Measurements from ENCODE around the gene SLC24A3.
A peak's percentile ranks its signal among the peaks of the same experiment; 100 is the strongest.

Gene SLC24A3

DNA sequence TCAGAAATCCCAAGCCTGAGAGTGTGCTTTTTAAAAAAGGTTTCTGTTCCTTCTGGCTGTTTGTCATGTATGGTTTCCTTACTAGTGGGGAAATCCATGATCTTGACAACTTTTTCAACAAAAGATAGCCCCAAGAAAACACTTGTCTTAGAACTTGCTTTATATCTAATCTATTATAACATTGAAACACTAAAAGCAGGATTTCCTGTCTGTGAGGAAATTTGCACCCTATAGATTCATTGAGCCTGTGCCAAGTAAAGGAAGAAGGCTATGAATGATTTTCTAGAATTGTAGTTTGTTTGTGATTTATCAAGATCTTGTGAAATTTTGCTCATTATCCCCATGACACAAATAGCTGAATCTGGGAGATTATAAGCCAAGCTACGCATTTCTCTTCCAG, 307.0 kb downstream of the SLC24A3 start:
- no peak for DNase-seq

DNA sequence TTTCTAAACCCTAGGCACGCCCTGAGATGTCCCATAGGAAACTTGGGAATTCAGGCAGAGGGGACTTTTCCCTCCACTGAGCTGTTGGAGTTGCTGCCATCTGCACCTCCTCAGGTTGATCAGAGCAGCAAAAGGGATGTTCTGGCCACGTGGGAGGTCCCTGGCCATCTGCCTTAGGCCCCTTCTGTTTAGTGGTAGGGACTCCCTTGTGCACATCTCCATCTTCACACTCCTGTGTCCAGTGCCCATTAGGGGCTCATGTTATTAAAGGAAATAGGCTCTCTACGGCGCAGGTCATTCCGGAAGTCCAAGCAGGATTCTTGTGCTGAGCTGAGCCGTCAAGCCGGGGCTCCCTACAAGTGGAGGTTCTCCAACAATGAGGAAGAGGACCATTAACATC, 307.8 kb downstream of the SLC24A3 start:
- no peak for DNase-seq

GRCh38 chr20:19522071-19522801, 309.8 kb downstream of the SLC24A3 start:
- no peak for DNase-seq

- no peak for DNase-seq
Observed at GRCh38 chr20:19522836-19523590, 310.6 kb downstream of the SLC24A3 start.

DNA sequence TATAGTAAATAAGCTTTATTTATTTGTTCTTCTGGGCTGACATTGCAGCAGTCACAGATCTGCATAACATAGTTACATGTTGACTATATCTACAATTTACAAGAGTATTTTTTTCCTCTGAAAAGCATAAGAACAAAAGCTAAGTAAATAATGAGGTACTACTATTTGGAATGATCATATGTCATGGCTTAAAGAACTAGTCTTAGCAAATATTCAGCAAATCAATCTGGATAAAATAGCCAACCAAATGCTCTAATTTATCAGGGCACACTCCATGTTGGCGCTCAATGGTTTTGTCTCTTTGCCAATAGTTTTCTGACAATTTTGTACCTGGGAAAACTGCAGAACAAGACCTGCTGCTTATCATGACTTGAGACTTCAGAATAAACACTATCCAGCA, 312.2 kb downstream of the SLC24A3 start:
- no peak for DNase-seq

DNA sequence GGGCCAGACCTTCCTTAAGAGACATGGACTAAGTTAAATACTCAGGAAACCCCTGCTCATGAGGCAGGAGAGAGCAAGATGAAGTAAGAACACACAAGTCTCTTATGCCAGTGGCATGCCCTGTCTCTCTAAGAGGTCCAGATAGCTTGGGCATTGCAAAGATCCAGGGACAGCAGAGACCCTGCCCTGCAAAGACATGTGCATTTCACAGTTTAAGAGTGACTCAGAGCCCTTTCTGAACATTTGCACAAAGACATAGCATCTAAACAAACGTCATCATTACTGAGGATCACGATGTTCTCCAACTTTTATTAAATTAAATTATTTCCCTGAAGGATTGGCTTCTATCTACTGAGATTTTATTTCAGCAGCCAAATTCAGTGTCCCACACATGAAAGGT, 315.1 kb downstream of the SLC24A3 start:
- no peak for DNase-seq

GRCh38 chr20:19528286-19529030, 316.0 kb downstream of the SLC24A3 start:
- DNase-seq, result no peak

DNA sequence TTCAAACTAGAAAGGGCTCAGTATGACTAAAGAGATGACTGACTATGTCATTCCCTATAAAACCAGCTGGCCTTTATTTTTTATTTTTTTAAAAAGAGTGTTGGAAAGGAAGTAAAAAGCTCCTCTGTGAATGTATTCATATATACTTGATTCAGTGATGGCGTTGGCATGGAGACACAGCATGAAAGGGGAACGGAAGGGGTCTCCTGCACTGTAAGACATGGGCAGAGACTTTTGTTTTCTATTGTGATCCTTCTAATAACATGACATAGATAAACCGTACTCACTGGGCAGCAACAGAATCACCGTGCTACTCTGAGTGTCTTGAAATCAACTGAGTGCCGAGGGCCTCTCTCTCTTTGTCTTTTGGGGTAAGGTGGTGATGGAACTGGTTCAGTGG, 317.6 kb downstream of the SLC24A3 start:
- DNase-seq, result no peak

DNA sequence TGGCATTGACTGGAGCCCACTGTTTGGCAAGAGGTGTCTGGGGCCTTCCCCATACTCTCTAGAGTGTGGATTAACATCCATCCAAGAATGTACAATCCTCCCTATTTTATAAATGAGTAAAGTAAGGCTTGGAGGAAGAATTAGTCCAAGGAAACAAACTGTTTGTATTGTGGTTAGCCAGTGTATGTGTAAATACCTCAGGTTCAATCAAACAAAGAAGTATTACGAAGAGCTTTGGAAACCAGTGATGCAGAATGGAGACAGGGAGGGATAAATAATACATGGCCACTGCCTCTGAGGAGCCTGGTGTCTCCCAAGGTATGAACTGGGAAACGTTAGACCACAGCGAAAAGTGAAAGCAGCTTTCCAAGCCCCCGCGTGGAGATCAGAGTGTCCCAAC, 319.0 kb downstream of the SLC24A3 start:
- DNase-seq, result no peak

DNA sequence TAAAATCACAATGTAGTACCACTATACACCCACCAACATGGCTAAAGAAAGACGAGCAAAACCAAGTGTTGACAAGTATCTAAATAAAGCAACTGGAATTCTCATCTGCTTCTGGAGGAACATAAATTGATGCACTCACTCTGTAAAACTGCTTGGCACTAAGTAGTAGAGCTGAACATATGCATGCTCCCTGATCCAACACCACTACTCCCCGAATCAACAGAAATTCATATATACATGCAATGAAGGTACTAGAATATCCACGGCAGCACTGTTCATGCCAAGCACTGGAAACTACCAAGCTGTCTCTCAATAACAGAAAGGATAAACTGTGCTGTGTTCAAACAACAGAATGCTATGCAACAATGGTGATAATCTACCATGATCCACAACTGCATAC, 326.1 kb downstream of the SLC24A3 start:
- DNase-seq, result no peak

DNA sequence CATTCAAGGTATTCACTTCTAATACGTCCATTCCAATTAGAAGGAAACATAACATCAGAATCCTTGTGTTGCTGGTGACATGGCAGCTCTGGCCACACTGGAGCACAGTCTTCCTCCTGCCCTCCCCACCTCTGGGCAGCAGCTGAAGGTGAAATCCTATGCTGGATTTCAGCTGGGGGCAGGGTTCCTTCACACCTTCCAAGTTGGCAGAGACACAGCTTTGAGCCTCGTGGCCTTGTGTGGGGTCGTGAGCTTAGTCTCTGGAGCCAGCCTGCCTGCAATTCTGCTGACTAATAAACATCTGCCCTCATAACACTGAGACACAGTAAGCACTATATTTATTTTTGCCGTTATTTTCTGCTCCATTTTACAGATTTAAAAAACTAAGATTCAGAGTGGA, 326.7 kb downstream of the SLC24A3 start:
- DNase-seq, result no peak

DNA sequence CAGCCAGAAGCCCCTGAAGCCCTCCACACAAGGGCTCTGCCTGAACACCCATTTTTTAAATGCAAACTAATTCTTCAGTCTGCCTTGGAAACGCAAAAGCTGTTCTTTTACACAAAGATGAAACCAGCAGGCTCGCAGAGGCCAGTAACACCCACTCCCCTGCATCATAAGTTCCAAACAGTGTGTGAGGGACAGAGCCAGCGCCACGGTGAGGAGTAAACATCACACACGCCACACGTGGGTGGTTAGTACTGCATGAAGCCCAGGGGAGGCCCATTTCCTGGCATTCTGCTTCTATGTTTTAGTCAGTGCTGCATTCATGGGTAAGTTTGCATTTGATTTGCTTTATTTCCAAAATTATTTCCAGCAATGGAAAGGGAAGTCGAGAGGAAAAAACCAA, 327.9 kb downstream of the SLC24A3 start:
- DNase-seq, result no peak

GRCh38 chr20:19543101-19543500, 330.7 kb downstream of the SLC24A3 start:
- DNase-seq, result no peak

DNA sequence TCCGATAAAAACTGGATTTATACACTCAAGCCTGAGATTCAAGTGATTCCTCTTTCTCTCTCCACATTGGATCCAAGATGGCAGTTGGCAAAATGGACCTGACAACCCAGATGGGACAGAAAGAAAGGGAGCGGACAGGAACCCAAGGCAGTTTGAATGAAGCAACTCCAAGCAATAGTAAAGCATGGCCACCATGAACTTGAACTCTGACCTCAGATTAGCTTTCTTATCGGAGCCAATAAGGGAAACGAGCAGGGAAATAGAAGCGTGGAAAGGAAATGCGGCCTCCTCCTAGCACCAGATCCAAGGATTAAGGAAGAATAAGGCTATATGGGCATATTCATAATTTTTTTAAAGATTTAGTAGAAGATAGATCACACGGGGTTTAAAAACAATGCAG, 332.2 kb downstream of the SLC24A3 start:
- no peak for DNase-seq

GRCh38 chr20:19546648-19547047, 334.2 kb downstream of the SLC24A3 start:
- no peak for DNase-seq

- no peak for DNase-seq
Observed at GRCh38 chr20:19547547-19547946, 335.1 kb downstream of the SLC24A3 start.

DNA sequence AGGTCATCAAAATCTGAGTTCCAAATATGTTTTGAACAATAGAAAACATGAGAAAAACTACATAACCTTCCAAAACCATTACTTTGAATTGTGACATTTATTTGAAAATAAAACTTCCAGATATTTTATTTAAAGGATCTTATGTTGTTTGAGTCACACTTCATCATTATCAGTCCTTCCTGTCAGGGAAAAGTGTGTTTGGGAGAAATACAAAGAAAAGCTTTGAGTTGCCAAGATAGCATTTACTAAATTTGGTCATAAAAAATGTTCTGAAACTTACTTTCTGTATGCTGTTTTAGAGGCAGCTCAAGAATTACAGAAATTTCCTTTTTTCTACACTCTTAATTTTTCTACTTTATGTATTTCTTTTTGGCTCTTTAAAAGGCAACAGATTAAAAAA, 337.5 kb downstream of the SLC24A3 start:
- no peak for DNase-seq

DNA sequence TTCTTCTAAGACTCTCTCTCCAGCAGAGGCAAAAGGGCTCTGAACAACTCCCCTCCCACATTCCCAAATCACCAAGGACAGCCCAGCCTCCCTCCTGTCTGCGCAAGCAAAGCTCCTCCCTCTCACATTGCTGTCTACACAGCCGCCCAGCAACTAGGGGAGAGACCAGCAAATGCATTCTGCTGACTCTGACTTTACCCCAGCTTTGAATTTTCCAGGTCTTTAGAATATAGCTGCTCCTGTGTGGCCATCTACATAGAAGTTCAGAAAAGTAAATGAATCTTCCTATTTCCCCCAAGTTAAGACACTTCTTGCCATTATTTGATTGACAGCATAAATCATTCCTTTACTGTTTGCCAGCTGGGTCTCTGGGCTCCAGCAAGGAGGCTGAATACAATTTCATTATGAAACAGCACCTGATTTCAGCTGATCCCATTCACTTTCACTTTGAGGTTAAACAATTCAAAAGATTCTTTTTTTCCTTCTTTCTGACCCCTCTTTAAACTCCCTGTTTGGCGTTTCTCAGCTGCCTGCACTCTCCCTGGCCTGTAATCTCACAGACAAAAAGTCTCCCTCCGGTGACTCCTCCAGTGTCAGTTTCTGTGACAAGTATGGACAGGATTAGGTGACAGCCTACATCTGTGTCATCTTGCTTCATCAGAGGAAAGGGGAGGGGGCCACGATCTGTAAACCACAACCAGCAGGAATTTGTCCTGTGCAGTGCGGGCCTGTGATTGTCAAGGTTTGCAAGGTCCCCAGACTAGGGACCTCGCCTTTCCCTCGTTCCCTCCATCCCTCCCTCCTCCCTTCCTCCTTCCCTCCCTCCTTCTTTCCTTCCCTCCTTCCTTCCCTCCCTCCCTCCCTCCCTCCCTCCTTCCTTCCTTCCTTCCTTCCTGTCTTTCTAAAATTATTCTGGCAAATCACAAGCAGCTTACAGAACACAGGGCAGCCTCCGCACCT, 340.1 kb downstream of the SLC24A3 start:
- DNase-seq, result peak; percentile 20

DNA sequence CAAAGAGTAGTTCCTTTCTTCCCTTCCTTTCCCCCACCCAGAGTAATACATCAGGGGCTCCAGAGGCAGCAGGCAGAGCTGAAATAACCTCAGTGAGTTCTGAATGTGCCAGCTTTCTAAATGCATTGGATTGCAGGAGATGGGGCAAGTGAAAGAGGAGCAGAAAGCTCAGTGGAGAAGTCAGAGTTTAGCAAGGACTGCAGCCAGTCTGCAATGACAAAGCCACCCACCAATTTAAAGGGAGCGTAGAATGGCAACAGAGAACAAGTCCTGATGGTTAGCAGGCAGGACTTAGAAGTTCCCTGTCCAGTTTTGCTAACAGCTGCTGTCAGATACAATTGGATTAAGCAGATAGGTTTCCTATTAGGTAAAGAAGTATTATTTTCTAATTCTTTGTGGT, 342.2 kb downstream of the SLC24A3 start:
- DNase-seq, result no peak

DNA sequence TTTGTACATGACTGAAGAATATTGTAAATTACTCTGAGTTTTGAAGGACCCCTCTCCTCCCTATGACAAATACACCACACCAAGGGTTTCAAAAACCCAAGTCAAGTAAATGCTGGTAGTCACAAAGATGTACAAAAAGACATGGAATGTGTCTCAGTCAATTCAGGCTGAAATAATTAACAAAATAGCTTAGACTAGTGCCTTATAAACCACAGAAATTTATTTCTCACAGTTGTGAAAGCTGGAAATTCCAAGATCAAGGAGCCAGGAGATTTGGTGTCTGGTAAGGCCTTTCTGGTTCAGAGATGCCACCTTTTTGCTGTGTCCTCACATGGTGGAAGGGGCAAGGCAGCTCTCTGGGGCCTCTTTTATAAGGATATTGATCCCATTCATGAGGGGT, 343.3 kb downstream of the SLC24A3 start:
- no peak for DNase-seq

DNA sequence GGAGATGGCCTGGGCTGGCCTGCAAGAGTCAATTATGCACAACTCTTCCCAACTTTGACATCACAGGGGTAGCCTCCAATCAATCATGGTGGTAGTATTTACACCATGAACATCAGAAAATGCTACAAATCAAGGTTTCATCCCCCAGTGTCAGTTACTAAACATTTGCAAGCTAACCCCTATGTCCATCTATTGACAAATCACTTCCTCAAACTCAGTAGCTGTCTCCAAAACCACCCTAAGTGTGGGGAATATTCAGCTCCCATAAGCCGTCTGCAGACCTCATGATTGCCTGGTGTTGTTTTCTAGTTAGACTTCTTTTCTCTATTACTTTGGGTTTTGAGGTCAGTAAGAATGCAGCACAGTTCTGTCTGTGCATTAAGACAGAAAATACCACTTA, 344.8 kb downstream of the SLC24A3 start:
- DNase-seq, result no peak

GRCh38 chr20:19560881-19561480, 348.5 kb downstream of the SLC24A3 start:
- DNase-seq, result no peak

Measured in NCI-H510A (cell line).